ENCODE results near the gene TBC1D4. TPM values are rescaled to one million over a fixed set of nuclear protein-coding genes. Genes with fewer than 3 reads are reported as not detected.

The TBC1D4 gene
- total RNA-seq, 1 donor from 2014 or later = 4.8 TPM

DNA sequence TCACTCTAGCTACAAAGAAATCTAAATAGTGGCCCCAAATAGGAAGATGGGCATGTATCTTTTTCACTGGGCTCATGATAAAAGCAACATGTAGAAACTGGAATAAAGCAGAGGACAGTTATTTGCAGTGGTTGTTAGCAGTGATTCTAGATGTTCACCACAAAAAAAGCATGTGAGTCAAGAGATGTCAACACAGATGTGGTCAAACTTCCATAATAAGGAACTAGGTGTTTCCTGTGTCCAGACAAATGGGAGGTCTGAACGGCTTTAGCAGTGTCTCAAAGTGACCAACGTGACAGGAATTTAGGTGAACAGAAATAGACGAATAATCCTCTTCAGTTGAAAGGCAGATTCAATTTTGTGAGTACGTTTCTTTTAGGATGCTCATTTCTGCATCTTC lies 162.7 kb downstream of the TBC1D4 start:
- Mint-ChIP-seq H3K4me1 (ENCODE audit: low read depth, unreplicated experiment) (no peaks in the 10 kb centered on the region), H3K27ac (ENCODE audit: unreplicated experiment) (no peak overlapping the region), H3K4me3 (ENCODE audit: unreplicated experiment) (no peak overlapping the region), H3K36me3 (ENCODE audit: unreplicated experiment) (no peaks in the 10 kb centered on the region), H3K27me3 (ENCODE audit: unreplicated experiment) (no peaks in the 10 kb centered on the region), H3K9me3 (ENCODE audit: unreplicated experiment) (no peaks in the 10 kb centered on the region)
- TF ChIP-seq, protein P1, sequence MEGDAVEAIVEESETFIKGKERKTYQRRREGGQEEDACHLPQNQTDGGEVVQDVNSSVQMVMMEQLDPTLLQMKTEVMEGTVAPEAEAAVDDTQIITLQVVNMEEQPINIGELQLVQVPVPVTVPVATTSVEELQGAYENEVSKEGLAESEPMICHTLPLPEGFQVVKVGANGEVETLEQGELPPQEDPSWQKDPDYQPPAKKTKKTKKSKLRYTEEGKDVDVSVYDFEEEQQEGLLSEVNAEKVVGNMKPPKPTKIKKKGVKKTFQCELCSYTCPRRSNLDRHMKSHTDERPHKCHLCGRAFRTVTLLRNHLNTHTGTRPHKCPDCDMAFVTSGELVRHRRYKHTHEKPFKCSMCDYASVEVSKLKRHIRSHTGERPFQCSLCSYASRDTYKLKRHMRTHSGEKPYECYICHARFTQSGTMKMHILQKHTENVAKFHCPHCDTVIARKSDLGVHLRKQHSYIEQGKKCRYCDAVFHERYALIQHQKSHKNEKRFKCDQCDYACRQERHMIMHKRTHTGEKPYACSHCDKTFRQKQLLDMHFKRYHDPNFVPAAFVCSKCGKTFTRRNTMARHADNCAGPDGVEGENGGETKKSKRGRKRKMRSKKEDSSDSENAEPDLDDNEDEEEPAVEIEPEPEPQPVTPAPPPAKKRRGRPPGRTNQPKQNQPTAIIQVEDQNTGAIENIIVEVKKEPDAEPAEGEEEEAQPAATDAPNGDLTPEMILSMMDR (IDR thresholded peaks at IDR 0.05; ENCODE audit: partially characterized antibody, unreplicated experiment) = no peak
- DNase-seq = no peak

DNA sequence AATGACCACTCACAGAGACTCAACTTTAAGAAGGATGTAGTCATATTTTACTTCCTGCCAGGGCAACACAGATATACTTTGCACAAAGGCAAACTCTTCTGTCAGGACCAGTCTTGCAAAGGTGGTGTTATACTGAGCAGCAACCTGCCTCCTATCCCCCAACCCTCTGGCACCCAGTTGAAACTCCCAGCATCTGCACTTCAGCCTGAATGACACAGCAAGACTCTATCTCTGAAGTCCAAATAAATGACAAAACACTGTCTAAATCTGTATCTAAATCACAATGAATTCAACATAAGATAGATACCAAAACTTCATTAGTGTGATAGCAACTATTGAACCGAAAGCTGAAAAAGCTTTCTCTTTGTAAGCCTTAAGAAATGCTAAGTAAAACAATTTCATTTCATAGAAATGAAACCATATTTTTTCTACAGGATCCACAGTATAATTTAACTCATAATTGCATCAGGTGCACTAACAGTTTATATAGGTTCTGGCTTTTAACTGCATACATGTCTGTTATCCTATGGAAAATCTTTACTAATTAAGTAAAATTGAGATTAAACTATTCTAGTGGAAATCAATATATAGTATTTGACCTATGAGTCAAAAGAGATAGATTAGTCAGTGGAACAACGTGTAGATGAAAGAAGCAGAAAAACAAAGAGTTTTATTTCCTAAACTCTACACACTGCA lies 163.7 kb downstream of the TBC1D4 start:
- no peaks in the 10 kb centered on the region for H3K27me3 Mint-ChIP-seq (ENCODE audit: unreplicated experiment)
- TF ChIP-seq, protein P1 (IDR thresholded peaks at IDR 0.05; ENCODE audit: partially characterized antibody, unreplicated experiment) = no peak
- H3K27ac Mint-ChIP-seq (ENCODE audit: unreplicated experiment) = no peak overlapping the region
- no peak overlapping the region for H3K4me3 Mint-ChIP-seq (ENCODE audit: unreplicated experiment)
- H3K9me3 Mint-ChIP-seq (ENCODE audit: unreplicated experiment) = no peaks in the 10 kb centered on the region
- H3K36me3 Mint-ChIP-seq (ENCODE audit: unreplicated experiment) = no peaks in the 10 kb centered on the region
- no peaks in the 10 kb centered on the region for H3K4me1 Mint-ChIP-seq (ENCODE audit: low read depth, unreplicated experiment)
- no peak for DNase-seq

DNA sequence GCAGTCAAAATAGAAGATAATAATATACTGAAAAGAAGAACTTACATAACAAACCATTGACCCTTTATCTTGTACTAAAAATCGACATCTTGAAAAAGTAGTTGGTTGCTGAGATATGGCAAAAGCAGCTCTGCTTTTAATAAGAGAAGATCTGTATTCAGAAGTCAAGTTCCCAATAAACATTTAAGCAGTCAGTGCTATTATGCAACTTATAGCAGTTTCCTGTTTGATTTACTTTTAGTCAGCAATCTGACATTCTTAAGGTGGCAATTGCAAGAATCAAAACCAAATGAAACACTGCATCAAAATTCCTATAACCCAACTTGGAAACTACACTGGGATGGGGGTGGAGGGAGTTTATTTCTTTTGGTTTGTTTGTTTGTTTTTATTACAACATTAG lies 165.5 kb downstream of the TBC1D4 start:
- H3K4me1 Mint-ChIP-seq (ENCODE audit: low read depth, unreplicated experiment) = no peaks in the 10 kb centered on the region
- no peak overlapping the region for H3K4me3 Mint-ChIP-seq (ENCODE audit: unreplicated experiment)
- no peaks in the 10 kb centered on the region for H3K27me3 Mint-ChIP-seq (ENCODE audit: unreplicated experiment)
- no peaks in the 10 kb centered on the region for H3K36me3 Mint-ChIP-seq (ENCODE audit: unreplicated experiment)
- TF ChIP-seq, protein P1 (IDR thresholded peaks at IDR 0.05; ENCODE audit: partially characterized antibody, unreplicated experiment) = no peak
- DNase-seq = no peak
- H3K27ac Mint-ChIP-seq (ENCODE audit: unreplicated experiment) = no peak overlapping the region
- no peaks in the 10 kb centered on the region for H3K9me3 Mint-ChIP-seq (ENCODE audit: unreplicated experiment)

DNA sequence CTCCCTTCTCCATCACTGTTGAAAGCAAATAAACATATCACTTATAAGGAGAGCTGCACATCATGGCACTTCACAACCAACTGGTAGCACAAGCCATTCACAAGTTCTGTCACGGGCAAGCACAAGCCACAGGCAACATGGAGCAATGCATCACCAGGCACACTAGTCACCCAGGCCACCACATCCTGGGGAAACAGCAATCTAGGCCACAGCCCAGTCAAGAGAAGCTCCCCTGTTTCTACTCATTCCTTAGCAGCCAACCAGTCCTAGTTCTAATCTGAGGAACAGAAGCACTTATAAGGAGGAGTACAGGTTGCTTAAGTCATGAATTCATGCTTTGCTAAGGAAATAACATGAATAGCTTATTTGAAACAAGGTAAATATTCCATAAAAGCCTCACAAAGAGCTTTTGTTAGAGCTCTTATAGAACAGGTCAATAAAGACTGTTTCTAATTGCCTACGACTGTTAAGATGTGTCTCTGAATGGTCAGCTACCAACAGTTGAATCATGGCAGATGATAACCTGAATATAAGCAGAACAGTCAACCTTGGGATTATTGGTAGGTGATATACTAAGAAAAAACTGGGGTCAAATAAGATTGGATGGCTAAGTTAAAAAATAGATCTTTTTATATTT lies 169.0 kb downstream of the TBC1D4 start:
- H3K27ac Mint-ChIP-seq (ENCODE audit: unreplicated experiment) = no peak overlapping the region
- H3K9me3 Mint-ChIP-seq (ENCODE audit: unreplicated experiment) = no peaks in the 10 kb centered on the region
- H3K4me1 Mint-ChIP-seq (ENCODE audit: low read depth, unreplicated experiment) = no peaks in the 10 kb centered on the region
- H3K27me3 Mint-ChIP-seq (ENCODE audit: unreplicated experiment) = no peaks in the 10 kb centered on the region
- no peaks in the 10 kb centered on the region for H3K36me3 Mint-ChIP-seq (ENCODE audit: unreplicated experiment)
- no peak overlapping the region for H3K4me3 Mint-ChIP-seq (ENCODE audit: unreplicated experiment)
- TF ChIP-seq, protein P1 (IDR thresholded peaks at IDR 0.05; ENCODE audit: partially characterized antibody, unreplicated experiment) = no peak
- DNase-seq = no peak

DNA sequence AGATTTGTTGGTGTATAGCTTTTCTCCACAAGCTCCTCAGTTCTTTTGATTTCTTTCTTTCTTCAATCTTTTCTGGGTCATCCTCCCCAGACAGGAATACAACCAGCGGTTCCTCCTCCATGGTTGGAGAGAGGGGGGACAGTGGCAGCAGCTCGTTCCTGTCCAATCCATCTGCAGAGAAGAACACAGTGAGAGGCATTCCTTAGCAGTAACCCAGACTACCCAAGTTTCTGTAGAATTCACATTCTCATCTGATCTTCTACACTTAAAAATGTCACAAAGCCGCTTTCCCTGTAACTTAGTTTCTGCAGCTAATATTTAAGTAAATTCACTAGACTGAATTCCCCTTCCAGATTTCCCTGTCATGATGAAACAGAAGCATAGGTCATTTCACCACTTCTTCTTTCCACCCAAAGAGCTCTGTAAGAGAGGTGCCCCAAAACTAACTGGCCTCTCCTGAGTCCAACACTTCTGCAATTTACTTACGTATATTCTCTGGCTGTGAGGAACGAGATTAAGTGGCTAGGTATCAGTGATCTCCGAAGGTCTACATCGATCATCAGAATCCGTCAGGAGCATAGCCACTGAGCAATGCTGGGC lies 171.9 kb downstream of the TBC1D4 start:
- Mint-ChIP-seq H3K27ac (ENCODE audit: unreplicated experiment) (no peak overlapping the region), H3K9me3 (ENCODE audit: unreplicated experiment) (no peaks in the 10 kb centered on the region), H3K4me3 (ENCODE audit: unreplicated experiment) (no peak overlapping the region), H3K4me1 (ENCODE audit: low read depth, unreplicated experiment) (no peaks in the 10 kb centered on the region), H3K27me3 (ENCODE audit: unreplicated experiment) (no peaks in the 10 kb centered on the region), H3K36me3 (ENCODE audit: unreplicated experiment) (no peaks in the 10 kb centered on the region)
- DNase-seq = no peak
- TF ChIP-seq, protein P1 (IDR thresholded peaks at IDR 0.05; ENCODE audit: partially characterized antibody, unreplicated experiment) = no peak

Measured in glutamatergic neuron (in vitro differentiated cells).